DMS114 treated with DMSO at 0.1 percent for 48 hours (cell line): Measurements from ENCODE around the gene USP12.

ENCODE experiments used
- DNase-seq: peaks from one replicate; lab custom pipeline; 2025; ENCODE audit not compliant: unreplicated experiment; lab: John Stamatoyannopoulos, UW

USP12 gene

DNA sequence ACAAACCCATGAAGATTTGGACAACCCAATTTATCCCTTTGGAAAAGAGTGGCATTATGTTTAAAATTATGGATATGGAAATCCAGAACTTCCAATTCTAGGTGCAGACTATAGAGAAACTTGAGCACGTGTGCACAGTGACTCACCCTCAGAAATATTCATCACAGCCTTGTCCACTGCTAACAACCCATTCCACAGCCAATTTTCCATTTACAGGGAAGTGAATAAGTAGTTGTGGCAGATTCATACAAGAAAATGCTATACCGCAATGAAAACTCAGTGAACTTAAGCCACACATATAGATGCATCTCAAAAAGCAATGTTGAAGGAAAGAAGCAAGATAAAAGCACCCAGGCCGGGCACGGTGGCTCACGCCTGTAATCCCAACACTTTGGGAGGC, 133.3 kb downstream of the USP12 start:
- no peak for DNase-seq

DNA sequence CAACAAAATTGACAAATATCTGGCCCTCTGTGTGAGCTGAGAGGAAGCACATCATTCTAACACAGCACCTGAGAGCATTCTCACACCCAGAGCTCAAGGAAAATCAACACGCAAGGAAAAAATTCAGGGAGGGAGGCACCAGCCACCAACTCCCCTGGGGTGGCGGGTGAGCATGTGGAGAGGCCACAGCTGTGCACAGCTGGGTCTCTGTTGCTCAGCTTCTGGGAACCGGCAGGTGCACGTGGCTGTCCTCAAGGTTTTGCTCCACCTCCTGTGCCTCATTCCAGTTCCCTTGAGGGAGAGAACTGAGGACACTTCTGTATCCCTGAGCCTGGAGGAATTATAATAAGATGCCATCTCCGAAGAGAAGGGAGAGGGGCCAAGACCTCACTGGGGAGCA, 134.0 kb downstream of the USP12 start:
- no peak for DNase-seq

DNA sequence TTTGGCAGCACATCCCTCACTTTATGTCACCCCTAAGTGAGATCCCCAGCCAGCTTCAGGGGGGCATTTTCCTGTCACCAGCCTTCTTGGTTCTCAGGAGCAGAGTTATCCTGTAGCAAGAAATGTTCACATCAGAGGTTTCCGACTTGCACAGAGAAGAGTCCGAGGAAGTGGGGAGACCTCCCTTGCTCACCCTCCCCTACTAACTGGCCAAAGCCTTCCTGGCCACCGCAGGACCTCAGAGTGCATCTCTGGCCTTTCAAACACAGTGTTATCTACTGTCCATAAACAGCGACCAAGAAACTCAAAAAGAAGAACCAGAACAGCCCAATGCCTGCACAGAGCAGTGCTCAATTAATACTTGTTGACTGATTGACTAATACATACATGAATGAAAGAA, 134.4 kb downstream of the USP12 start:
- DNase-seq, result no peak

DNA sequence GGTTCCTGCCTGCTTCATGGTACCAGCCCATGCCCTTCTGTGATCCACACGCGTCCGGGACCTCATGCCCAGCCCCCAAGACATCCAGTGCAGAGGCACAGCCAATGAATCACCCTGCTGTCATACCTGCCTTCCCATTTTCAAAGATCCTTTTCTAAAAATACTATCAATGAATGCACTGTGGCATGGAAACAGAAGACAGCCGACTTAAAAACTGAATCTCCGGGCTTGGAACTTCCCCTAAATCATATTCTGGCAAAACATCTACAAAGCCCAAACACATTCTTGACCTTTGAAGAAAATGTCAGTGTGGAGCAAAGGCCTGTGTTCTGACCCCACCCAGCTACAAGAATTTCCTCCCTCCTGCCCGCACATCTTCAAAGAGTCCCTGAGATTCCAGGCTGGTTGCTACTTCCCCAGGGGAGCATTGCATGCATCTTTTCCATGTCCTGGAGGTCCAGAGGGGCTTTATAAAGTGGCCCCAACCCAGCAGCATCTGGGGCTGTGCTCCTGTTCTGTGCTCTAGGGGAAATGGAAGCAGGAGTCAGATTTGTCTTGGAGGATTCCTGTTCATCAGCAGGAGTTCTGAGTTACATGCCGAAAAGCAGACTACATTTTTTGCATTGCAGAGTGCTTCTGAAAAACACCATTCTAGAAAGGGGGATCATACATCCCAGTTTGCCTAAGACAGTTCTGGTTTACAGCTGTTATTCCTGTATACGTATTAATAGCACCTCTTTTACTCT, 135.2 kb downstream of the USP12 start:
- no peak for DNase-seq

DNA sequence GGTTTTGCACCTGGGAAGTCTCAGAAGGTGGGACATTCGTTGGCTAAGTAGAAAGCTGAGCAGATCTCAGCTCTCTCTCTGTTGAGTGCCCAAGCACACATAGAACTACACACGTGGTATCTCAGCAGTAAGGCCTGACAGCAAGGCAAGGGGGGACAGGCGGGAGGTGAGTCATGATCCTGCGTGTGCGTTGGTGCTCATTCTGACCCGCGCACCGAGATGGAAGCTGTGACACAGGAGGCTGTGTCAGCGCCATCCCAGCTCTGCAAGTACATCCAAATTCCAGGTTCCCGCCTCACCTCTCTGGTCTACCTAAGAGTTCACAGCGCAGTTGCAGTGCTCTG, 135.7 kb downstream of the USP12 start:
- no peak for DNase-seq

DNA sequence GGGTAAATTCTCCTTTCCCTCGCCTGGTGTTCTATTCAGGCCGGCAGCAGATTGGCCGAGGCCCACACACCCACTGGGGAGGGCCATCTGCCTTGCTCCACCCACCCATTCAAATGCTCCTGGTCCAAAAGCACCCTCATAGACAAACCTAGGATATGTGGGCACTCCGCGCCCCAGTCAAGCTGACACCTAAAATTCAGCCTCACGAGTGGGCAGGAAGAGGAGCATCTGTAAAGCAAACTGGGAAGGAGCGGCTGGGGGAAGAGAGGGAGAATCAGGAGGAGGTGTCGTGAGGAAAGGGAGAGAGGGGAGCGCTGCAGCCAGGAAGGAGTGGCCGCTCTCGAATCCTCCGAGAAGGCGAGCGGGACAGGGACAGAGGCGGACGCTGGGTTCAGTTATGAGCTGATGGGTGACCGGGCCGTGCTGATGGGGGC, 136.9 kb downstream of the USP12 start:
- DNase-seq, result no peak

DNA sequence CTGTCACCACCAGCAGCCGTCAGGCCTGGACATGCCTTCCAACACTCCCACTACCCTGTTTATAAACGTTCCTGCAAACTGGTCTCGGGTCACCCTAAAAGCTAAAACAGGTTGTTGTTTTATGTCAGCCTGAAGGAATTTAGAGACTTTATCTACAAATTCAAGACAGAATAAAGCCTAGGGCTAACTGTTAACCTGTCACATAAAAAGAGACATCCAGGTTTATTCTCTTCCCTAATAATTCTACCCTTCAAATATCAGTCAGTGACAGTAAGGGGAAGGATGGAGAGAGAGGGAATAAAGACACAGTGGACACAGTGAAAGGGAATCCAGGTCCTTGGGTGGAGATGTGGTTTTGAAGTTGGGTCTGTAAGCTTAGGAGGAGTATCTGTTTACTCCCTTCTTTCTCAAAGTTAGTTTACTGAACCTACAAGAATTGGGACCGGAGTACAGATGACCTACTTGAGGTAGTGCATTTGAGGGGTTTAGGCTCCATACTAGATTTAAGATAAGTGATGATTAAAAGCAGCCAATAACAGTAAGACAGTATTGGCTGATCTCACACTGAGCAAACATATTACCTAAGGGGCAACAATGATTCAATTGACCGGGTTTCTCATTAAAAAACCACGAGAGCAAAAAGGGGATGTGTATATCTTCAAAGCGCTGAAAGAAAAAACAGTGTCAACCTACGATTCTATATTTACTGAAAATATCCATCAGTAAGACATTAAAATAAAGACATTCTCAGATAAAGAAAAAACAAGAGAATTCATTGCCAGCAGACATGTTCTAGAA, 142.7 kb downstream of the USP12 start:
- DNase-seq, result no peak

DNA sequence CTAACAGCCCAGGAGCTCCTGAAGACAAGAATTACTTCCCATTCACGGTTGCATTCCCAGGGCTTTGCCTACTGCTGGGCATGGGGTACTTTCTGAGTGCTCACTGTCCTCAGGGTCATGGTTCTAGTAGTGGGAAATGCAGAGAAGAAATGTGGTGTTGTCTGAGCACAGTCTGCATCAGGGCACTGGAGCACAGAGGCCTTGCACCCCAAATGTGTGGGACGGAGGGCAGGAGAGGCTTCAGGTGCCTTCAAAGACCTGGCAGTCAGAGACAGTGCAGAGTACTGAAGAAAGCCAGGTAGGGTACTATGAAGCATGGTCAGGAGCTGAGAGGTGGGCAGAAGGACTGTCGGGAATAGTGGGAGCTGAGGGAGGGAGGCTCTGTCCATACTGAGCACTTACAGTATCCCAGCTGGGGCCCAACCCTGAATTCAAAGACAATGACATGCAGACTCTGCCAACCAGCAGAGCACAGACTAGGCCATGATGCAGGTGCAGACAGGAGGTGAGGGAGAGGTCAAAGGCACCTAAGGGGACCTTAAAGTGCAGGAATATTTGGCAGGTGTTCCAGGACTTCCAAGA, 144.4 kb downstream of the USP12 start:
- DNase-seq, result no peak

DNA sequence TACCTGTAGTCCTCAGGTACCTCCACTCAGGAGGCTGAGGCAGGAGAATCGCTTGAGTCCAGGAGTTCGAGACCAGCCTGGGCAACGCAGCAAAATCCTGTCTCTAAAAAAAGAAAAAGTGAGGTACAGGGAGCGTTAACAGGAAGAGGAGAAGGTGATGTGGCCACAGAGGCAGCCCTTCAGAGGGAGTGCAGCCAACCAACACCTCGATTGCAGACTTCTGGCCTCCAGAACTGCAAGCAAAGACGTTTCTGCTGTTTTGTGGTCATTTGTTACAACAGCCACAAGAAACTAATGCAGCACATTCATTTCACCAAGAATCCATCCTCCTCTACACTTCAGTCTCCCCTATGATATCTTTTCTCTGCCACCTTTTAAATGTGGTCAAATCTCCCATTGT, 145.2 kb downstream of the USP12 start:
- DNase-seq, result no peak

DNA sequence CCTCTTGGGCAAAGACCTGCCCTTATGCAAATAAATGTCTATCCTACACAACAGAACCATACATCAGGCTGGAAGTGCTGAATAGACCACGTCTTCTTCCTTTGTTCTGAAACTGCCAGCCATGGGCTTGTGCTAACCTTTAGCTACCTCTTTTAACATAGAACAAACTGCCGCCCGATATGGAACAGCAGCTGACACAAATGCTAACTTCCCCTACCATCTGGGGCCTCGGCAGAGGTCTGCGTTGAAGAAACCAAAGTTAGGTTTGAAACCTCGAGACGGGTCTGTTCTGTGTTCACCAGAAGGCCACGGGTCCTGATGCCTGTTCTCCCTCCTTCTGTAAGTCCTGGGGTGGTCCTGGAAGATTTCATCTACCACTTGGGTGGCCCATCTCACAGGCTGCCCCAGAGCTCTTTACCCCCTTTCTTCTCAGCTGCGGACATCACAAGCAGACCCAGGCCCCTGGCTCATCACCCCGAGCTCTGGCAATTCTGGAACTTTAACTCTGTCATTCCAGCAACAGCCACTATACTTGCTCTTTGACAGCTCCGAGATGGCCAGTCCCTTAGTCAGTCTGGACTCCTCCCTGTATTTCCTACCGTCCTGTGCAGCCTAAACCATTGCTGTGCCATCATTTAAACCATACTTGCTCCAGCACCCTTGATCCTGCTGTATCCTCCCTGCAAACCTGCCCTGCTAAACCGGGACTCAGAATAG, 146.7 kb downstream of the USP12 start:
- DNase-seq, result no peak

DNA sequence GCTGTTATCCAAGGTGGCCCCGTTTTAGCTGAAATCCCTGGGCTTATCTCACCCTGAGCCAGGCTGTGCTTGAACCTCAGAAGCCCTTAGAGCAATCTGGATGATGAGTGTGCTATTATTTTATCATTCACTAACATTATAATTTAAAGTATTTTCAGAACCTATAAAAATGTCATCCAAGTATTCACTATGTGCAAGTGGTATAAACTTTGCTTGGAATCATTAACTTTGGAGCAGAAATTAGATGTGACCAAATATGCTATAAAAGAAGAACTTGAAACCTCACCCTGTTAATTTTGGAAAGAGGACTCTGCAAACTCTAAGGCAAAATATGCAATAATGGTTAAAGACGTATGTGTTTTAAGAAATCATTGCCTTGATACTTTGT, 147.5 kb downstream of the USP12 start:
- no peak for DNase-seq

DNA sequence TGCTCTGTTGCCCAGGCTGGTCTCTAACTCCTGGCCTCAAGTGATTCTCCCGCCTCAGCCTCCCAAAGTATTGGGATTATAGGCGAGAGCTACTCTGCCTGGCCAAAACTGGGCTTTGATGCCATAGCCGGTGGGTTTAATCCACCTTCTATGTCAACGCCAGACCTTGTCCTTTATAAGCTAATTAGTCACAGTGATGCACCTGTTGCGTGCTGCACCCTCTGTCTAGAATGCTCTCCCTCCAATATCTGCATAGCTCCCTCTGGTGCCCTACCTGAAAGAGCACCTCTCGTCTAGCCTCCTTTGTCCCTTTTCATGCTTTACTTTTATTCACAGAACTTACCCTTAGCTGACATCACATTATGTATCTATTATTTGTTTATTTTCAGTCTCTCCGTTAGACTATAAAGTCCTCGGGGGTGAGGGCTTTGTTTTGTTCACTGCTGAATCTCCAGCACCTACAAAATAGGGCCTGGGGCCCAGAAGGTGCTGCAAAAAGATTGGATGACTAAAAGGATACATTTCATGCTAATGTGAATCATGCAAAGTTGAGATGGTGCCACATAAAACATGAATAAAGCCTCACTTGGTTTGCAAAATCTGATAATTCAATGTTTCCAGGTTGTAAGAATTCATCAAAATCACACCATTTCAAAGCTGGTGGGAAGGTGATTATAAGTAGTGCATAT, 148.1 kb downstream of the USP12 start:
- no peak for DNase-seq

DNA sequence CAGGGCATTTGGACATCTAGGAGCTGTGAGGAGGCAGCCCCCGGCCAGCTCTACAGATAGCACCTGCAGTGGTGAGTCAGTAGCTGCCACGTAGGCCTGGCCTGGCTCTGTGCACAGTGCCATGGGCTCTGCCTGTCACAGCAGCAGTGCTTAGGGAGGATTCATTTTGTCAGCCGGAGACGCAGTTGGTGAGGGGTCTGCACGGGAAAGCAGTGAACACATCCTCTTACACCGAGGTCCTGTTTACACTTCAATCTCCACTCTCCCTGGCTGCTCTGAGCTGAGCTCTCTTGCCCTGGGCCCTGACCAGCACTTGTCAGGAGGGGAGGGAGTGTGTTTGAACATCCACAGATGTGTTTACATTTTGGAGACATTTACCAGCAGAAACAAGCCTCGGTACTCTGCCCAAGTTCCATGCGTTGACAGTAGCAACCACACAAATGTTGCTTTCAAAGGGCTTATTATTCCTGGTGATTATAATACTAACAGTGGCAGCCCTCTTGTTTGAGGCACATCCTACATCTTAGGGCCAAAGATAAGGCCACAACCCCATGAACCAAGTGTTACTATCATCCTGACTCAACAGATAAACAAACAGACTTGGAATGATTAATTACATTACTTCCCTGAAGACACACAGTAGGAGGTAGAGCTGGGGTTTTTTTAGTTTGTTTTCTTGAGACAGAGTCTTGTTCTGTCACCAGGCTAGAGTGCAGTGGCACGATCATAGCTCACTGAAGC, 148.9 kb downstream of the USP12 start:
- DNase-seq, result no peak

DNA sequence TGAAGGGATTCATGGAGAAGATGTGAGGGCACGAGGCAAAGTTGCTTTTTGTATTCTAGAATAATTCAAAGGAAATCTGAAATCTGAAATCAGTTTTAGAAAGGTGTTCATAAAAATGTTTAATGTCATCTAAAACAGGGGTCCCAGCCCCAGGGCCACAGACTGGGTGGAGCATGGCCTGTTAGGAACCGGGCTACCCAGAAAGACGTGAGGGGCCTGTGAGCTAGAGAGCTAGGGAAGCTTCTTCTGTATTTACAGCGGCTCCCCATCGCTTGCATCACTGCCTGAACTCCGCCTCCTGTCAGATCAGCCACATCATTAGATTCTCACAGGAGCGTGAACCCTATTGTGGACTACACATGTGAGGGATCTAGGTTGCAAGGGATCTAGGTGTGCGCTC, 151.2 kb downstream of the USP12 start:
- no peak for DNase-seq

DNA sequence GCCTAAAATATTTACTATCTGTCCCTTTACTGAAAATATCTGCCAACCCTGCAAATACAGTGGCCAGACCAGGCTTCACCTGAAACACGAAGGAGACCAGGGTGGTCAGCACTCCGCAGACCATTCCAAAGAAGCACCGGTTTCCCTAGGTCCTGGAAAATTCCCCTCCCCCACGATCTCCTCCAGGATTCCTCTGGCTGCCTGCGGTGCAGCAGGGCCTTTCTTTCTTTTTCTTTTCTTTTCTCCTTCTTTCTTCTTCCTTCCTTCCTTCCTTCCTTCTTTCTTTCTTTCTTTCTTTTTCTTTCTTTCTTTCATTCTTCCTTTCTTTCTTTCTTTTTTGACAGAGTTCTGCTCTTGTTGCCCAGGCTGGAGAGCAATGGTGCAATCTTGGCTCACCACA, 152.7 kb downstream of the USP12 start:
- no peak for DNase-seq

DNA sequence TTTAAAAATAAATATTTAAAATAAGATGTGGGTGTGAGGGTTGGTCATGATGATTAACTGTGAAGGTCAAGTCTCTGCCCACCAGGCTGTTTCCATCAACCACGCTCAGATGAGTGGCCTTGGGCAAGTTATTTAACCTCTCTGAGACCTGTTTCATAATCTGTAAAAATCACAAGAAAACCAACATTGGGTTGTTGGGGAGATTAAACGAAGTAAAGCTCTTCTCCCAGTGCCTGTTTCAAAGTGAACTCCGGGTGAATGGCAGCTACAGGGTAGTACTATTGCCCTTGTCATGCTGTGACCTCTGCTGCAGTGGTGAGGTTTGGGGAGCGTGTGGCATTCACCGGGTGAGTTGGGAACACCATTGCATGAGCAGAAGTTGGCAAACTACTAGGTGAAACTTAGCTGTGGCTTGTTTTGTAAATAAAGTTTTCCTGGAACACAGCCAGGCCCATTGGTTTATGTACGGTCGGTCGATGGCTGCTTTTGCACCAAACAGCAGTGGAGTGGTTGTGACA, 153.2 kb downstream of the USP12 start:
- no peak for DNase-seq

DNA sequence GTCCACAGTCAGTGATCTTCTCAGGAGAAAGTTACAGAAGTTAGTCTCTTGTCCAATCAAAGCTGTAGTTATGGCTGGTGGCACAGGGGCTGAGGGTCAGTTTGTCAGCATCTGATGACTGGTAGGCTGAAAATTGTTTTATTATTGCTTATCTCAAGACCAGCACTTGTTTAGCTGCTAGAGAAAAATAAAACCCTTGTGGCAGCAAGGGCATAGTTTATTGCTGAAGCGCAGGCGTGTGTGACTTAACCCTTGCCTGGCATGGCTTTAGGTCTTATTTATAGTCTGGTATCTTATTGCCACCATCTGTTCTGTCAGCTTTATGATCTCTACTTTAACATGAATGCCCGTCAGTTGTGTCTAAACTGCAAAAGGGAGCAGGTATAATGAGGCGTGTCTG, 154.7 kb downstream of the USP12 start:
- DNase-seq, result no peak
